ENCODE measurements around the gene ENOX1.

DNA sequence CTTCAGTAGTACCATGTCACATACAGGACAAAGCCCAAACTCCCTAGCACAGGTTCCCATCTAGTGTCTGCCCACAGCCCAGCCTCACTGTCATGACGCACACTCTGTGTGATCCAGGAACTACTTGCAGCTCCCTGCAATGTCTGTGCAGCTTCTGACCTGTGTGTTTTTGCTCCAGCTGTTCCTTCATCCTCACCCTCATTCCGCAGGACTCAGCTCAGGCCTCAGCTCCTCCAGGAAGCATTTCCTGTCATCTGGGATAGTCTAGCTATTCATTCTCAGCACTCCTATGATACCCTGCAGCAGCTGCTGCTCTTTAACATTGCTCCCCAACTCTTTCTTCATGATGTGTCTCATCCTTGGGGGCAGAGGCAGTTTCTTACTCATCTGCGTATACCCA is 56.1 kb downstream of the ENOX1 start:
- TF ChIP-seq, protein P1, sequence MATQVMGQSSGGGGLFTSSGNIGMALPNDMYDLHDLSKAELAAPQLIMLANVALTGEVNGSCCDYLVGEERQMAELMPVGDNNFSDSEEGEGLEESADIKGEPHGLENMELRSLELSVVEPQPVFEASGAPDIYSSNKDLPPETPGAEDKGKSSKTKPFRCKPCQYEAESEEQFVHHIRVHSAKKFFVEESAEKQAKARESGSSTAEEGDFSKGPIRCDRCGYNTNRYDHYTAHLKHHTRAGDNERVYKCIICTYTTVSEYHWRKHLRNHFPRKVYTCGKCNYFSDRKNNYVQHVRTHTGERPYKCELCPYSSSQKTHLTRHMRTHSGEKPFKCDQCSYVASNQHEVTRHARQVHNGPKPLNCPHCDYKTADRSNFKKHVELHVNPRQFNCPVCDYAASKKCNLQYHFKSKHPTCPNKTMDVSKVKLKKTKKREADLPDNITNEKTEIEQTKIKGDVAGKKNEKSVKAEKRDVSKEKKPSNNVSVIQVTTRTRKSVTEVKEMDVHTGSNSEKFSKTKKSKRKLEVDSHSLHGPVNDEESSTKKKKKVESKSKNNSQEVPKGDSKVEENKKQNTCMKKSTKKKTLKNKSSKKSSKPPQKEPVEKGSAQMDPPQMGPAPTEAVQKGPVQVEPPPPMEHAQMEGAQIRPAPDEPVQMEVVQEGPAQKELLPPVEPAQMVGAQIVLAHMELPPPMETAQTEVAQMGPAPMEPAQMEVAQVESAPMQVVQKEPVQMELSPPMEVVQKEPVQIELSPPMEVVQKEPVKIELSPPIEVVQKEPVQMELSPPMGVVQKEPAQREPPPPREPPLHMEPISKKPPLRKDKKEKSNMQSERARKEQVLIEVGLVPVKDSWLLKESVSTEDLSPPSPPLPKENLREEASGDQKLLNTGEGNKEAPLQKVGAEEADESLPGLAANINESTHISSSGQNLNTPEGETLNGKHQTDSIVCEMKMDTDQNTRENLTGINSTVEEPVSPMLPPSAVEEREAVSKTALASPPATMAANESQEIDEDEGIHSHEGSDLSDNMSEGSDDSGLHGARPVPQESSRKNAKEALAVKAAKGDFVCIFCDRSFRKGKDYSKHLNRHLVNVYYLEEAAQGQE (IDR thresholded peaks at IDR 0.05; ENCODE audit: insufficient read depth in 1 of 2, low read depth in 2 of 2, low read length in 2 of 2) = no peak
- TF ChIP-seq POLR2AphosphoS5 (IDR thresholded peaks at IDR 0.05; ENCODE audit: low read depth, low read length) (no peak), SIN3A (IDR thresholded peaks at IDR 0.05; ENCODE audit: borderline replicate concordance, insufficient read depth, low read length) (no peak), TAF1 (IDR thresholded peaks at IDR 0.05; ENCODE audit: borderline replicate concordance, insufficient read depth, low read length) (no peak)

Measured in PFSK-1 (cell line).